Non-pigmented ciliary epithelial cell (primary cell): Measurements from ENCODE around the gene ELOA2.
"Not testable (repeated sequence)": the region's sequence is repeated elsewhere in the genome, so short reads cannot be mapped to it uniquely, and the experiment has no call there.

Experiments
- DNase-seq: peaks from one replicate; pipeline ENCODE4 v3.0.0-alpha.2; 2010; ENCODE audit warnings: low read depth

The ELOA2 gene, protein sequence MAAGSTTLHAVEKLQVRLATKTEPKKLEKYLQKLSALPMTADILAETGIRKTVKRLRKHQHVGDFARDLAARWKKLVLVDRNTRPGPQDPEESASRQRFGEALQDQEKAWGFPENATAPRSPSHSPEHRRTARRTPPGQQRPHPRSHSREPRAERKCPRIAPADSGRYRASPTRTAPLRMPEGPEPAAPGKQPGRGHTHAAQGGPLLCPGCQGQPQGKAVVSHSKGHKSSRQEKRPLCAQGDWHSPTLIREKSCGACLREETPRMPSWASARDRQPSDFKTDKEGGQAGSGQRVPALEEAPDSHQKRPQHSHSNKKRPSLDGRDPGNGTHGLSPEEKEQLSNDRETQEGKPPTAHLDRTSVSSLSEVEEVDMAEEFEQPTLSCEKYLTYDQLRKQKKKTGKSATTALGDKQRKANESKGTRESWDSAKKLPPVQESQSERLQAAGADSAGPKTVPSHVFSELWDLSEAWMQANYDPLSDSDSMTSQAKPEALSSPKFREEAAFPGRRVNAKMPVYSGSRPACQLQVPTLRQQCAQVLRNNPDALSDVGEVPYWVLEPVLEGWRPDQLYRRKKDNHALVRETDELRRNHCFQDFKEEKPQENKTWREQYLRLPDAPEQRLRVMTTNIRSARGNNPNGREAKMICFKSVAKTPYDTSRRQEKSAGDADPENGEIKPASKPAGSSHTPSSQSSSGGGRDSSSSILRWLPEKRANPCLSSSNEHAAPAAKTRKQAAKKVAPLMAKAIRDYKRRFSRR

DNA sequence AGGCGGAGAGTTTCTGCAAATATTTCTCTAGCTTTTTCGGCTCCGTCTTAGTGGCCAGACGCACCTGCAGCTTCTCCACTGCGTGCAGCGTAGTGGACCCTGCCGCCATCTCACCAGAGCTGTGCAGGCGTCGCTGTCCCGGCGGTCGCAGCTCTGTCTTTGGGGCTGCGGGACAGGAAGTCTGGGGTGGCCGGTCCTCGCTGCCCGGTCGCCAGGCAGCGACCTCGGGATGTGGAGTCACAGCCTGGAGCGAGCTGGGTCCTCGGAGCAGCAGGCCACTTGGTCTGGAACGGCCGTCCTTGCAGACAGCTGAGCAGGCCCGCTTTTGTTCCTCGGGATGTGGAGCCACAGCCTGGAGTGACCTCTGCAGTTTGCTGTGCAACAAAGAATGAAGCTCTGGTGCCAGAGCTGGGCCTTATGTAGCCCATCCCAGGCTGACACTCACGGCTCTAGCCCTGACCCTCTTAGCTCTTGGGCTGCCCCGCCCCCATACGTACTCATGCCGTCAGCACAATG is at the start of gene ELOA2:
TSS of gene ELOA2 (minus strand) at position 466 of the 516 bp plus-strand sequence. CDS start at position 109, 357 bp downstream.
- DNase-seq: no peak

DNA sequence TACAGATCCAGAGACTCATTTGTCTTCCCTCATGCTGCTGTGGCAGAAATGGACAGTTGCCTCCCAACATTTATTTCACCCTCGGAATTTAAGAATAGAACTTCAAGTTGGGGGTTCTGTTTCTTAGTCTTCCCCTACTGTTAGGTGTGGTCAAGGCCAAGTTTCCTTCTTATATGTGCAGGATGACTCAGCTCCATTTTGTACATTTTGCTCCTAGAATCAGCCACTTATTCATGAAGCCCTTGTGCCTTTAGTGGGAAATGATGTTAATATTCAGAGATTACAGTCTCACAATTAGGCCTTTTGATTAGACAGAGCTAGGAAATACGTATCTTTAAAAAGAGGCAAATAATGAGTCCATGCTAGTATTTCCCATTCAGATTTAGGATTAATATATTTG is 46.2 kb upstream of the ELOA2 start:
- DNase-seq: no peak

DNA sequence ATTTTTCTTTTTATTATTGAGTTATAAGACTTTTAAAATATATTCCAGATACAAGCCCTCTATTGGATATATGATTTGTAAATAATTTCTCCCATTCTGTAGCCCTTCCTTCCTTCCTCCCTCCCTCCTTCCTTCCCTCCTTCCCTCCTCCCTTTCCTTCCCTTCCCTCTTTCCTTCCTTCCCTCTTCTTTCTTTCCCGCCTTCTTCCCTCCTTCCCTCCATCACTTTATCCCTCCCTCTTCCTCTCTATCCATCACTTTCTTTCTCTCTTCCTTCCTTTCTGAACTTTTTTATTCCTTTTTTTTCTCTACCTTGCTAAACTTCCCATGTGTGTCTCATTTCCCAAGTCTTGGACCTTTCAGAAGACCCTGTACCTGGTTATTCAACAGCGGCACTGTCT is 45.5 kb upstream of the ELOA2 start:
- no peak for DNase-seq

DNA sequence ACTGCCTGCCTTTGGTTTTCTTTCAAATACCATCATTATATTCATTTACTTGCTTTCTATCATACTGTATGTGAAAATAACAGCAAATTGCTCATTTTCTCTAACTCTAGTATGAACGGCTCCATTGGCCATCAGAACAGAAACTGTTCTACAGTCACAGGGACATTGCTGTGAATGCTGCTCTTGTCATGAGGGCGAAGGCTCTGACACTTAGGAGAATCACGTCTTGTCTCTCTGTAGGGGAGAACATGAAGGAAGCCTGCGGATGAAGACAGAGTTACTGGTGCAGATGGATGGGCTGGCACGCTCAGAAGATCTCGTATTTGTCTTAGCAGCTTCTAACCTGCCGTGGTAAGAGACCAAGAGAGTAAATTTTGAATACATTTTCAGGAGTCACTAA is 41.7 kb upstream of the ELOA2 start:
- no peak for DNase-seq

DNA sequence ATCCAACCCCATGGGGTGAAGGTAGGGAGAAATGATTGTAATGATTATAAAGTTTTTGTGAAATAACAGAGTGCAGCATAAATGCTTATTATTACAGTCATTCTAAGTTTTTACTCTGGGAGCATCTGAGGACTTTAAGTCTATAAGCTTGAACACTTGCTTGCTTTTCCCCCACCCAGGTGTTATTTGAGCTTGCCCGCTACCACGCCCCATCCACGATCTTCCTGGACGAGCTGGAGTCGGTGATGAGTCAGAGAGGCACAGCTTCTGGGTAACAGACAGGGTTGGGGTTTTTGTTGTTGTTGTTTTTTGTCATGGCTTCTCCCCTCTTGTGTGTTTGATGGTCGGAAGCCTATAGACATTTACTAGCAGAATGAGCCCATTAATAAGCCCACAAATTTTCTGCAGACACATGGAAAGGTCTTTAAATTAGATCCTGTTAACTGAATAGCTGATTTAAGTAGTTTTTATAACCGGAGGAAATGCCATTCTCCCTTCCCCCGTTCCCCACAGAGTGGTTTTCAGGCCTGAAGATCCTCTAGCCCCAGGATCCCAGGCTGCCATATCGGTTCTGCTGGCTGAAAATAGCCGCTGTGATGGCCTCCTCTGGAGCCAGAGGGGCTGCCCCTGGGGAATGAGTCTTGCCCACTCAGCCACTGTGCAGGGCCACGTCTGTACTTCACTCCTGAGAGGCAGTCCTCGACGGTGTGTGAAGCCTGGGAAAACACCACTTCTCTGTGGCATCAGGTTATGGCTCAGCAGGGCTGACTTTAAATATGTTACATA is 39.9 kb upstream of the ELOA2 start:
- no peak for DNase-seq

DNA sequence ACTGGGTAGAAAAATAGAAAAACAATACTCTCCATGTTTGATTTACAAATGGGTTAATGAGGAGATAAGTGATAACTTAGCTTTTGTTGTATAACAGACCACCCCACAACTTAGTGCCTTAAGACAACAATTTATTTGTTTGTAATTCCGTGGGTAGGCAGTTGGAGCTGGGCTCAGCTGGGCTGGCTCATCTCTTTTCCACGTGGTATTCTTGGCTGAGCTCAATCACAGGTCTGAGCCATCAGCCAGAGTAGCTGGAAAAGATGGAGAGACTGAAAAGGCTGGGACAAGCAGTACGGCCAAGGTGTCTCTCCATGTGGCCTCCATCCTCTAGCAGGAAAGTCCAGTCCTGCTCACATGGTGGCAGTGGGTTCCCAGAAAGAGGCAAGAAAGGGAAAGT is 32.2 kb upstream of the ELOA2 start:
- no peak for DNase-seq

DNA sequence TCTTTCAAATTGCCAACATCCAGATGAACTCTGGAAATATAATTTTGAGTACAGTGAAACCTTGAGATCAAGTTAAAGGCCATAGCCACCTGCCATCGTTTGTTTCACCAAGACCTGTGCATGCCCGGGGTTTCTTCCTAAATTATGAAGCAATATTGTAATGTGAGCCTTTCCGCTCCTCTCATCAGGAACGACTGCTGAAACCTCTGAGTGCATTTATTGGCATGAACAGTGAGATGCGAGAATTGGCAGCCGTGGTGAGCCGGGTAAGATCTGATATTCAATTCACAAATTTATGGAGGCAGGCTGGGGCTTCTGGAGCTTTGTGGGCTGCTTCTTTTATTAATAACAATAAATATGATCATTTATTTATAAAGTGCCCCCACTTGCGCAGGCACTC is 27.7 kb upstream of the ELOA2 start:
- DNase-seq: no peak

DNA sequence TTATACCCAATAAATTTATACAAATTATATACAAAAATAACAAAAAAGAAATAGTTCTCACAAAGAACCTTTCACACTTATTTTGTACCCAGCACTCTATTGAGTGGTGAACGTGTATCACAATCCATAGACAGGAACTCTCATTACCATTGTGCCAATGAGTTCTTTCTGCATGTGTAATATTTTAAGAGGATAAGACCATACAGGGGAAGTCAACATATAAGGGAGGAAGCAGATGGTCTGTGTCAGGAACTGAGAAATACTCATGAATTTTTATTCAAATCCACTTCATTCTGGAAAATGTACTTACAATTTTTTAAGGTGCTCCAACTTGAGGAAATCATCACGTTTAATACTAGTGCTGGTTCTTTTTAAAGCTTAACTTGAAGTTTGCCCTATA is 27.1 kb upstream of the ELOA2 start:
- DNase-seq: no peak

DNA sequence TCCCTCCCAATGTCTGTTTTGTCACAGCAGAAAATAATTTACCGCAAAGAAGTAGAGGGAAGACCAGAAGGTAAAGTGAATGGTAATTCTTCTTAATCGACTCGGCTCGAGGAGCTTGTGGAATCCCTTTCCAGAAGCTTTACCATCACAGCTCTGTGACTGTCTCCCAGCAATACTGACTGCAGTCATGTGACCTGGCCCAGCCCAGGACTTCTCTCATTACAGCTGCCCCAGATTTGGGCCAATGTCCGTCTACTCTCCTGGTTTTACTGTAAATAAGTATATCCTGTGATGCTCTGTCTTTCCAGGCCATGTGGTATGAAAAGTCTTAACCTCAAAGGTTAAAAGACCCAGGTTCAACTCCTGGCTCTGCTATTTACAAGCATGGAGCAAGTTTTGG is 18.9 kb upstream of the ELOA2 start:
- no peak for DNase-seq

DNA sequence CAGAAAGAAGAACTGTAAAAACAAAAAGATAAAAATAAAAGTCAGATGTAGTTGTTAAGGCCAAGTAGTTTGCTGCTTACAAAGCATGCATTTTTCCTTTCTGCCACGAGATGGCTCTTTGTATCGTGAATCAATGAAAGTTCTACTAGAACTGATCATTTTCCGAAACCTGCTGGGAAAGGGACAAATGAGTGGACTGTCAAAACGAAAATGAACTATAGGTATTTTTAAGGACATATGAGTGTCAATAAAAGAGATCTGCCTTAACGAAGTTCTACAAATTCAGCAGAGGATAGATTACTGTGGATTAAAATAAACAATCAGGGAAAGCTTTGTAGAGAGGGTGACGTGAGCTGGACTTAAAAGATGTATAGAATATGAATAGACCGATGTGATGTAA is 15.0 kb upstream of the ELOA2 start:
- peak; percentile 17 for DNase-seq

DNA sequence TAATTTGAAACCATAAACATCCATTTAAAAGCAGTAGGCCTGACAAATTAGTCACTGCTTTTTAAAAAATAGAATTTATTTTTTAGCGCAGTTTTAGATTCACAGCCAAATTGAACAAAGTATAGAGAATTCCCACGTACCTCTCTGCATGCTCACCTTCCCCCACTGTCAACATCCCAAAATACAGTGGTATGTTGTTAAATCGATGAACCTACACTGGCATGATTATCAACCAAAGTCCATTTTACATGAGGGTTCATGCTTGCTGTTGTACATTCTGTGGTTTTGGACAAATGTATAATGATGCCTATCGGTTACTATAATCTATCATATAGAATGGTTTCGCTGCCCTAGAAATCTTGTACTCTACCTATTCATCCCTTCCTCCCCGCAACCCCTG is 5.6 kb upstream of the ELOA2 start:
- DNase-seq: no peak

DNA sequence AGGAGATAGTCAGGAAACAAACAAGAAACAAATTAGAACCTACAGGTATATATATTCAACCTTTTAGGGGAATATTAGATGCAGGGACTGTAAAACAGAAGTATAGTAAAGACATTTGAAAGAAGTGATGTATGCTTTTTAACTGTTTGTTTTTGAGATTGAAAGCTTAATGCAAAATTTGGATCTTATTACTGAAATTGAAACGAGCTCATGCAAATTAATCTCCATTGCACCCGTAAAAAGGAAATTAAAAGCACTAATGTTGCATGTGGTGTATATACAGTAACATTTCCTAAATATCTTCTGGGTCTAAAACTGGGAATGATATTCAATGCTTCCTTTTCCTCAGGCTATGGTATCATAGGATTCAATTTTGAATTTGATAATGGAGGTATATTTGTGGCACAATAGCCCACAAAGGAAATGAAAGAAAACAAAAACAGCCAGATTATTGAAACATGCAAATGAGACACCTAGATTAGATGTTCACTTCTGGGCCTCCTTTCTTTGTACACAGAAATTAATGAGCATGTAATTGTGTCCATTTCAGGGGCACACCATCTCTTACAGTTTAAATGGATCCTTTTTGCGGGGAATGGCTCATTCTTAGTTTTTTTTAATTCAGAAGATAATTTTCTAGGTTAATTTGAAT is 1.6 kb upstream of the ELOA2 start:
- DNase-seq: no peak

DNA sequence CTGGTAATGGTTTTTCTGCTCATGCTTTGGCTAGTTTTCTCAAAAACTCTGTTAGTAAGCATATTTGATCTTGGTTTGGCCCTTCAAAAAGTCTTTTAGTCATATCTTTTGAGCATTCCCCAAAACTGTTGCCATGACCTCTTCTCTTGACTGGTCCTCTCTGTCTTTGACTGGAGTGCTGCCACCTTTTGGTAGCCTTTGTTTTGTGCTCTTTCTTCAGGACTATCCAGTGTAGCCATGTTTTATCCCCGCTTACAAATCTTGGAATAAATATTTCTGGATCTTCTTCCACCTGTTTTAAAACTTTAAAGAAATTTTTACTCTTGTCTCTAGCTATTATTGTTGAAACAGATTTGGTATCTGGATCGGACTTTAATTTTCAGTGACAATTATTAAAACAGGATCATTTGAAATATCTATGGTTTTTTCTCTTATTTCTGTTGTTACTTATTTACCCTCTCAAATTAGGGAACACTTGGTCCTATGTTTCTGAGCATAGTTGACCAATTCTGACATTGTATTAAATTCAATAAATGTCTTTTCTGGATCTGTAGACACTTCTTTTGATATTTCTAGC is 965 bp upstream of the ELOA2 start:
- DNase-seq: peak; percentile 4

DNA sequence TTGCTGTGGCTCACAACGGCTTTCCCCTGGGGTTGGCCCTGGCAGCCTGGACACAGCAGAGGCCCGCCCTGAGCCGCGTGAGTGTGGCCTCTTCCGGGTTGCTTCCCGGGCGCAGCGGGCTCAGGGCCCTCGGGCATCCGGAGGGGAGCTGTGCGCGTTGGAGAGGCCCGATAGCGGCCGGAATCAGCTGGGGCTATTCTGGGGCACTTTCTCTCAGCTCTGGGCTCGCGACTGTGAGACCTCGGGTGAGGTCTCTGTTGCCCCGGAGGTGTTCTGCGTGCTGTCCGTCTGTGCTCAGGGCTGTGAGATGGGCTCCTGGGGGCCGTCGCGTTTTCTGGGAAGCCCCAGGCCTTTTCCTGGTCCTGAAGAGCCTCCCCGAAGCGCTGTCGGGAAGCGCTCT is 830 bp downstream of the ELOA2 start:
- not testable (repeated sequence) for DNase-seq

DNA sequence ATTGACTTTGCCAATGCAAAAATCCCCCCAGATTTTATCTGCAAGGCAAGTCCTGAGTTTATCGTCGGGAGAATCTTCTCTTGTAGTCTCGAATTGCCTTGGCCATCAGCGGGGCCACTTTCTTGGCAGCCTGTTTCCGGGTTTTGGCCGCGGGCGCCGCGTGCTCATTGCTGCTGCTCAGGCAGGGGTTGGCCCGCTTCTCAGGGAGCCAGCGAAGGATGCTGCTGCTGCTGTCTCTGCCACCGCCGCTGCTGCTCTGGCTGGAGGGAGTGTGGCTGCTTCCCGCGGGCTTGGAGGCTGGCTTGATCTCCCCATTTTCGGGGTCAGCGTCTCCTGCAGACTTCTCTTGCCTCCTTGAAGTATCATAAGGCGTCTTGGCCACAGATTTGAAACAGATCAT is 2.5 kb downstream of the ELOA2 start:
- DNase-seq: no peak

DNA sequence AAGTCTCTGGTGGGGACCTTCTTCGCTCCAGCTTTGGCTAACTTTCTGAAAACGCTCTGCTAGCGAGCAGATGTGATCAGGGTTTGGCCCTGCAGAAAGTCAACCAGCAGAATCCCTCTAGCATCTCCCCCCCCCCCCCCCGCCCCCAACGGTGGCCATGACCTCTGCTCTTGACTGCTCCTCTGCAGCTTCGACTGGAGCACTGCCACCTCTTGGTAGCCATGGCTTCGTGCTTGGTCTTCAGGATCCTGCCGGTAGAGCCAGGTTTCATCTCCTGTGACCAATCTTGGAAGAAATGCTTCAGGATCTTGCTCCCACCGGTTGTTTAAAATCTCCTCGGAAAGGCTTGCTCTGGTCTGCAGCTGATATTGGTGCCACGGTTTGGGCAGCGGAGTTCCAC is 4.5 kb downstream of the ELOA2 start:
- not testable (repeated sequence) for DNase-seq

DNA sequence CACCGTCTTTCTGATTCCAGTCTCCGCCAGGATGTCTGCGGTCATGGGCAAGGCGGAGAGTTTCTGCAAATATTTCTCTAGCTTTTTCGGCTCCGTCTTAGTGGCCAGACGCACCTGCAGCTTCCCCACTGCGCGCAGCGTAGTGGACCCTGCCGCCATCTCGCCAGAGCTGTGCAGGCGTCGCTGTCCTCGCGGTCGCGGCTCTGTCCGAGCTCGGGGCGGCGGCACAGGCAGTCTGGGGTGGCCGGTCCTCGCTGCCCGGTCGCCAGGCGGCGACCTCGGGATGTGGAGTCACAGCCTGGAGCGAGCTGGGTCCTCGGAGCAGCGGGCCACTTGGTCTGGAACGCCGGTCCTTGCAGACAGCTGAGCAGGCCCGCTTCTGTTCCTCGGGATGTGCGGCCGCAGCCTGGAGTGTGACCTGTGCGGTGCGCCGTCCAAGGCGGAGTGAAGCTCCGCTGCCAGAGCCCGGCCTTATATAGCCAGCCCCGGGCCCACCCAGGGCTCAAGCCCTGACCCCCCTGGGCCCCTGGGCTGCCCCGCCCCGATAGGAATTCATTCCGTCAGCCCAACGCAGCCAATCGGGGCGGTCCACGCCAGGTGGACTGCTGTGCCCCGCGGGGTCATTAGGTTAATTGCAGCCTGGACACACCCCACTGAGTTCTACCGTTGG is 5.6 kb downstream of the ELOA2 start:
- not testable (repeated sequence) for DNase-seq

DNA sequence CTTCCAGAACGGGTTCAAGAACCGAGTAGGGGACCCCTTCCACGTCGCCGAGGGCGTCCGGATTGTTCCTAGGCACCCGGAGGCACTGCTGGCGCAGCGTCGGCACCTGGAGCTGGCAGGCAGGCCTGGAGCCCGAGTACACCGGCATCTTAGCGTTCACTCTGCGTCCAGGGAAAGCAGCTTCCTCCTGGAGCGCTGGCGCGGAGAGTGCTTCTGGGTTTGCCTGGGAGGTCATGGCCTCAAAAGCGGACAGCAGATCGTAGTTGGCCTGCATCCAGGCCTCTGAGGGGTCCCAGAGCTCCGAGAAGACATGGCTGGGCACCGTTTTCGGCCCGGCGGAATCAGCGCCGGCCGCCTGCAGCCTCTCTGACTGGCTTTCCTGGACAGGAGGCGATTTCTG is 6.7 kb downstream of the ELOA2 start:
- not testable (repeated sequence) for DNase-seq

DNA sequence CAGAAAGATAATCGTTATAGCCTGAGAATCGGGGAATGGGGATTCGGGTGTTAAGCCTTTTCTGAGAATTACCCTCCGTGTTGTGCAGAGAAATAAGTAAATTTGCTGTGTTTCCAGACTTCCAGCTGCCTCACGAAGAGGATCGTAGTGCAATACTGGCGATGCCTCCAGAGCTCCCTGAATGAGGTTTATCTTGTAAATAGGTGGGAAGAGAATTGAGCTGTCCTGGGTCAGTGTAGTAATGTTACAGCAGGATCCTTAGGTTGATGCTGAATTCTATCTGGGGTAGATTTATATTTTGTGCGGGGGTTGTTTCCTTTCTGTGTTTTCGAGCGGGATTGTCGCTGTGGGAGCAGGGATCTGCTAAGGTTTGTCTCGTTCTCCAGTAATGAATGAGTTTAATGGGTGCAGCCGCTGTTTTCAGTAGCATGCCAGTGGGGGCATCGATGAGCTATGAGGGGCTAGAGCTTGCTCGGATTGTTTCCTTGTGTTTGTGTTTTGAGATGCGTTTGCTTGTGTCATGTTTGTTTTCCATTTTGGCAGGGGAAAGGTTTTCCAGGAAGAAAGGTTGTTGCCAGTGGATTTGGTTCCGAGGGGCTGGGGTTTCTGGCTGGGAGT is 9.8 kb downstream of the ELOA2 start:
- DNase-seq: not testable (repeated sequence)

DNA sequence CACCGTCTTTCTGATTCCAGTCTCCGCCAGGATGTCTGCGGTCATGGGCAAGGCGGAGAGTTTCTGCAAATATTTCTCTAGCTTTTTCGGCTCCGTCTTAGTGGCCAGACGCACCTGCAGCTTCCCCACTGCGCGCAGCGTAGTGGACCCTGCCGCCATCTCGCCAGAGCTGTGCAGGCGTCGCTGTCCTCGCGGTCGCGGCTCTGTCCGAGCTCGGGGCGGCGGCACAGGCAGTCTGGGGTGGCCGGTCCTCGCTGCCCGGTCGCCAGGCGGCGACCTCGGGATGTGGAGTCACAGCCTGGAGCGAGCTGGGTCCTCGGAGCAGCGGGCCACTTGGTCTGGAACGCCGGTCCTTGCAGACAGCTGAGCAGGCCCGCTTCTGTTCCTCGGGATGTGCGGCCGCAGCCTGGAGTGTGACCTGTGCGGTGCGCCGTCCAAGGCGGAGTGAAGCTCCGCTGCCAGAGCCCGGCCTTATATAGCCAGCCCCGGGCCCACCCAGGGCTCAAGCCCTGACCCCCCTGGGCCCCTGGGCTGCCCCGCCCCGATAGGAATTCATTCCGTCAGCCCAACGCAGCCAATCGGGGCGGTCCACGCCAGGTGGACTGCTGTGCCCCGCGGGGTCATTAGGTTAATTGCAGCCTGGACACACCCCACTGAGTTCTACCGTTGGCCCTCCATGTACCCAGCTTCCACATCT is 11.5 kb downstream of the ELOA2 start:
- DNase-seq: not testable (repeated sequence)
